SW 1271 (cell line): ENCODE data around the gene TBCD.
"Not testable (repeated sequence)": the region's sequence is repeated elsewhere in the genome, so short reads cannot be mapped to it uniquely, and the experiment has no call there.

Experiments
- DNase-seq, 2 experiments: peaks; one replicate each; lab custom pipeline; 2025; lab: John Stamatoyannopoulos, UW

Gene TBCD

DNA sequence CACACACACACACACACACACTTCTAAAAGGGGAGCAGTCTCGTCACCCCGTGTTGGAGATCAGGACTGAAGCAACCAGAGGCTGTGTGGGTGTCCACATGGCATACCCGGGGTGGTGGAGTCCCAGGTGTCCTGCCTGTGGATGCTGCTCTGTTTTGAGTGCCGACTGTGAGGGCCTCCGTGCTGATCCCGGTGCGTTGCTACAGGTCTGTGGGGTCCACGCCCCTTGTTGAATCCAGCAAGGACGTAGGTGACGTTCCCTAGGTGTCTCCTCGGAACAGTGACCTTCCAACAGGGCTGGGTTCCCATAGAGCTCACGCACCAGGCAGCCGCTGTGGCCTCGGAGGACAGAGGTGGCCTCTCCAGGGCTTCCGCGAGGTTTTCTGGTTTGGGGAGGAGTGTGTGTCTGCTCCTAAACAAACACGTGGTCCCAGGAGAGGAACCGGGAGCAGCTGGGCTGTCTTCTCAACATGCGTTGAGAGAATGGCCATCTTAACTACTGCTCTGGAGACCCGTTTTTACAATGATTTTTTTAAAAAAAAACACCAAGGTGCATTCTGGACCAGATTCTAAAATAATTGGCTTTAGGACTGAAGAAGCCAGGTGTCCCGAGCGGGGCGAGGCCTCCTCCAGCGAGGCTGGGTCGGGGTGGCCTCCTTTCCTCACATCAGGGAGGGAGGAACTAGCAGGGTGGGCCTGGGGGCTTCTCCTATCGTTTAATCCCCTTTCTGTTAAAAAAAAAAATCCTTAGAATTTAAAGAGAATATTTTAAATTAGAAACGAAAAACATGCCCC lies 188.6 kb downstream of the TBCD start:
- no peak for DNase-seq

DNA sequence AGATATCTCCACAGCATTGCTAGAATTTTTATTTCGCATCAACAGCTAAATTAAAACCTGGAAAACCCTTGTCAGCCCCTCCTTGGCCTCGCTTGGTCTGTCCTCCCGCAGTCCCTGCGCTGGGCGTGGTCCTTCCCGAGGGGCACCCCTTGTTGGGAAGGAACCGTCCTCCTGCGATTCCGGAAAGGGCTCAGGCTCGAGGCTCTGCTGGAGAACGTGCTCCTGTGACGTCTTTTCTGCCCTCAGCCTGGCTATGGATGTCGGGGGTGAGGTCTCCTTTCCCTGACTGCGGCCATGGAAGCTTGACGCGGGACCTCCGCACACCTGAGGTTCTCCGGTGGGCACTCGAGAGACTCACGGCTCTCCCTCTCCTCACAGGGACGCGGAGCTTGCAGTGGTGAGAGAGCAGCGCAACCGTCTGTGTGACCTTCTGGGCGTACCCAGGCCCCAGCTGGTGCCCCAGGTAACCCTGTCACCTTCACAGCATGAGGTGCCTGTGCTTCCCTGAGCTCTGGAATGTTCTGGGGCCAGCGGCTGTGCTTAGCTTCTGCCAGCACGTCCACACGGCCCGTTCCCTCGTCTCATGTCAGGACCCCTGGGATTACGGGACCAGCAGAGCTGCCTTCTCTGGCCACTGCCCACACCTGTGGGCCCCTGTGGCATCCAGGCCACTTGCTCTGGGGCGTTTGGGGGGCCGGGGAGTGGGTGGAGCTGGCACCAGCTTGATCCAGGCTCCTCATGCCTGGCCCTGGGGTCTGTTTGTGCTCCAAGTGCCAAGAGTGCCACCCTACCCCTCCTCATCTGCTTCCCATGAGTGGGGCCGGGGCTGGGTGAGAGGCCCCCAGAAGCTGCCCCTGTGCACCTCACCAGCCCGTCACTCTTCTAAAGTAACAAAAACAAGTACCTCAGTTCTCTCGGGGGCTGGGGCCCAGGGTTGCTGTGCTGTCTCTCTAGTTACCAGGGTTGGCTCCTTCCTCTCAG lies 189.4 kb downstream of the TBCD start:
- no peak for DNase-seq

DNA sequence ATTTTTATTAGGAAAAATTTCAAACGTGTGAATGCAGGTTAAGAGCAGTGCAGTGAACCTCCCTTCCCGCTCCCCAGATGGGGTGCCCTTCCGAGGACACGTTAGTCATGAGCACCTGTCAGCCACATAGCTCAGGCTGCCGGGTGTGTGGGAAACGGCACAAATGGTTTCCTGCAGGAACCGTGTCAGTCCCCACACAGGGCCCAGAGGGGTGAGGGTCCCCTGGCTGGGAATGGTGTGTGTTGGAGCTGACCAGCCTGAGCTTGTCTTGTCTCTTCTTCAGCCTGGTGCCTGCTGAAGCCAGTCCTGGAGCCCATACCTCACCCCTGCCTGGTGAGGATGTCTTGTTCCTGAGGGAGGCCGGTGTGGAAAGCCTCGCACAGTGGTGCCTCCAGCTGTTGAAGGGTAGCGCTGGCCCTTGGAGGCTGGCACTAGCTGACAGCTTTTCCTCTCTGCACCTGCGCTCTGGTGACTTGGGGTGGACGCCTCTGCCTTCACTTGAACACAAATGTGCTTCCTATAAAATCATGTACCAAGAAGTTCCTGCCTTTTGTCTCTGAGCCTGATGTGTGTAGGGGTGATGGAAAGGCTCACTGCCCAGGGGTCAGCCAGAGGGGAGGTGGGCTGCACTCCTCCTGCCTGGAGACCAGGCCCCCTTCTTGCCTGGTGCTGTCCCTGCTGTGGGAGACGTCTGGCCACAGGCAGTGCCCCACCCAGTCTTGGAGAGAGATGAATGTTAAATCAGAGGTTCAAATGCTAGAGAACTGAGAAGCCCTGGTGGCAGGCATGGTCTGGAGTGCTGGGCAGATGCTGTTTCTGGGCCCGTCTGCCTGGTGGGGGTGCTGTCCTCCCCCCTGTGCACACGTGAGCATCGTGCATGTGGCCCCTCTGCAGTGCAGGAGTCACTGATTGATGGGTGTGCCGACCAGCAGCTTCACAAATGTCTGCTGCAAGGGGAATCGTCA lies 190.6 kb downstream of the TBCD start:
- no peak for DNase-seq

DNA sequence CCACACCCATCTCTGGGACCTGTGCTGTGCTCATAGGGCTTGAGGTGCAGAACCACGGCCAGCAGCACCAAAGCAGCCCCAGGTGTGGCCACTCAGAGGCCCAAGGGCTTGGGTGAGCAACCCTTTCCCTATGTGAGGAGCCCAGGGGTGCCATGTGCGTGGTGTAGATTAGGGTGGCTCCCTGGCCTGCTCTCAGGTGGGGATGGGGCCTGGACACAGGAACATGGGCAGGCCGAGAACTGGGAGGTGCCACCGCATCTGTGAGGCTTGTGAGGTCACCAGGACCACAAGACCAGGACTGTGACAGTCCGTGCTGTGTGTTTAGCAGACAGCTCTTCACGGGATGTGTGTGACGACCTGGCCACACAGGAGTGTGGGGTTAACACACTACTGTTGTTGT lies 191.5 kb downstream of the TBCD start:
- no peak for DNase-seq

DNA sequence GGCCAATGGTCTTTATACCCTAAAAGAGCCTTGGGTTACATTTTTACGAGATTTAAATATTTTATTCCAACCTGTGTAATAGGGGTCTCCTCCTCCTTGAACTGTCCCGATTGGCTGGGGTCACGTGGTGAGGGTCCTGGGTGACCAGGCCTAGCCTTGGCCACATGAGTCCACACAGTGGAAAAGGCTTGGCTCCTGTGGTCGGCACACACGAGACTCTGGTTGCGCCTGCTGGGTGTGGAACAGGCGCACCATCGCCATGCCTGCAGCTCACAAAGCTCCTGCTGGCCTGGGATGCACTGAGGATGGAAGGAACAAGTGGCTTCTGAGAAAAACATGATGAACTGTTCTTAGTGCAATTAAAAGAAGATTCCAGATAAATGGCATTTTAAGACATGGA lies 191.9 kb downstream of the TBCD start:
- DNase-seq: no peak

DNA sequence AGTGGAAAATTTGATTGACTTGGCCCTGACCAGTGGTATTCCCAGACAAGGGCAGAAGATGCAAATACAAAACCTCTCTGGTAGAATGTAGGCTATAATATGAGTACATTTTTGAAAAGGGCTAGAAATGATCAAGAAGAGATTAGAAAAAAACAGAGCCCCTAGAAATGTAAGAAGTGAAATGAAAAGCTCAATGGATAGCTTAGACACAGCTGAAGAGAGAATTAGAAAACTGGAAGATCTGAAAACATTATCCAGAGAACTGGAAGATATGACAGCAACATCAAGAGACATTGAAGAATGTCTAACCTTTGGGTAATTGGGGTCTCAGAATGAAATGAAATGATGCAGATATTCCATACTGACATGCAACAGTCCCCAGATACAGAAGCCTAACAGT lies 193.1 kb downstream of the TBCD start:
- DNase-seq: no peak

DNA sequence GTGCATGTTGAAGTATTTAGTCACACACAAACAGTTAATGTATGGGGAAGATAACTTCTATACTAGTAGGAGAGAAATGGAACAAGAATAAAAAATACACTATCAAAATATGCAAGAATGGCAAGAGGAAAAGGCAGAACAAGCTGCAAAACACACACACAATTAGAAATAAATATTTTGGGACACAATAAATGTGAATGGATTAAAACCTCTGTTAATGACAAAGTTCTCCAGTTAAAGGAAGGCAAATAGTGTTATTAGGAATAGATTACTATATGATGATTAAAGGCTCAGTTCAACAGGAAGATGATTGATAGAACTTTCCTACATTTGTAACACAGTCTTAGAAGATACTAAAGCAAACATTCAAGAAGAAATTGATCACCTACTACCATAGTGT lies 194.2 kb downstream of the TBCD start:
- no peak for DNase-seq

DNA sequence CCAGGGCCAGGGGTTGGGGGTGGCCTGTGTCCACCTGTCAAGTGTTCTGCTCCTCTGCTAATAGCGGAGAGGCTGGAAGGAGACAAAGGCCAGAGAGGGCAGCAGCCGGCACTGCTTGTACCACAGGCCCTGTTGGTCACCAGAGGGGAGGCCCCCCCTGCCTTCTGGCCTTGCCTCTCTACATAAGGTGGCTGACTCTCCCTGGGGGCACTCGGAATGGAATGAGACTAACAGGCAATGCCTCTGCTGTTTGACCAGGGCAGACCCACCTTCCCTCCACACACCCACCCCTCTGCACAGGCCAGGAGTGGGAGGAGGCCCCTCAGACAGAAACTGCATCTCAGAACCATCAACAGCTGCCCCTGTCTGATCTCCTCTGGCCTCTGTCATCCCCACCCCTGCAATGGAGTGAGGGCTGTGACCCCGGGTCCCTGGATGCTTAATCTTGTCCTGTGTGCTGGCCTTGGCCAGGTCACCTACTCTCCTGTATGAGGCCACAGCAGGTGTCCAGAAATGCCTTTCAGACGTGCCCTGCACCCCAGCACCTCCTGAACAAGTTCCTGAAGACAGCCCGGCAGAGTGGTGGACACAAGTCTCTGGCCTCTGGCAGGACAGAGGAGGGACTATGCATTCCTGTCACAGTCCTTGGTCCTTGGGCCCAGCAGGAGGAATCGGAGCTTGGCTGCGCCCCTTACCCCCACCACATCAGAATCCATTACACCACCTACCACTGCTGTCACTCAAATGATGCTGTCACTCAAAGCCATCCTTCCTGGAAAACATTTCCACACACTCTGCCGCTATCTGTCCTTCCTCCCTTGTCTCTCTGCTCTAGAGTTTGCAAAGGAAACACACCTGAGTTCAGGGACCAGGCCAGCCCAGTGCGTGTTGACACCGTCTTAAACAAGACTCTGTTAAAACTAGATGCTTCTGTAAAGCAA lies 195.5 kb downstream of the TBCD start:
- no peak for DNase-seq

DNA sequence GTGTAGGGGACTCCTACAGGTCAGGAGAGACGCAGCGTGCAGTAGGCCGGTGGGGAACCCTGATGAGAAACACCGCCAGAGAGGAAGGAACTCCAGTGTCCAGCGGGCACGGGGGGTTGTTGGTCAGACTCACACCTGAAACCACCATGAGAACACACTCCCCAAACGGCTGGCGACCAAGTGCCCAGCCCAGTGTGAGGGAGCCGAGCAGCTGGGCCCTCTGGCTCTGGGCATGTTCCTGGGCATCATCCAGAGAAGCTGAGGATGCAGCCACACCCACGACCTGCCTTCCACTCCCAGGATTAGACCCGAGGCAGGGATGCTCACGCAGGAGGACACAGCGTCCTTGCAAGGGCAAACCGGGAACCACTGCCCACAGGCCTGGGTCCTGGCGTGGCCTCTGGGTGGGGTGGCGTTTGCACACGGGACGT lies 196.2 kb downstream of the TBCD start:
- no peak for DNase-seq

DNA sequence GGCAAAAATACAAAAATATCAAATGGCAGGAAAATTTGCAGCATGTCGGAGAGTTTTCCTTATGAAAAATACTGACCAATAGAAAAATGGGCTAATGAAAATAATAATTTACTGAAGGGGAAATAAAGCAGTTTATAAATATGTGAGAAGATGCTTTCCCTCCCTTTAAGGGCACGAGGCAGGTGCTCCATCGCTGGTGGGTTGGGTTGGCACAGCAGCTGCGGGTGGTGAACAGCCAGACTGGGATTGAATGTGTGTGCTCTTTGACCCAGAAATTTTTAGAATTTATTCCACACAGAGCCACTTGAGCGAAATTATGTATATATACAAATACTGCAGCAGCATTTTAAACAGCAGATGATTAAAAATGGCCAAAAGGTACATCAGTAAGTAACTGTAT lies 197.1 kb downstream of the TBCD start:
- DNase-seq: no peak

DNA sequence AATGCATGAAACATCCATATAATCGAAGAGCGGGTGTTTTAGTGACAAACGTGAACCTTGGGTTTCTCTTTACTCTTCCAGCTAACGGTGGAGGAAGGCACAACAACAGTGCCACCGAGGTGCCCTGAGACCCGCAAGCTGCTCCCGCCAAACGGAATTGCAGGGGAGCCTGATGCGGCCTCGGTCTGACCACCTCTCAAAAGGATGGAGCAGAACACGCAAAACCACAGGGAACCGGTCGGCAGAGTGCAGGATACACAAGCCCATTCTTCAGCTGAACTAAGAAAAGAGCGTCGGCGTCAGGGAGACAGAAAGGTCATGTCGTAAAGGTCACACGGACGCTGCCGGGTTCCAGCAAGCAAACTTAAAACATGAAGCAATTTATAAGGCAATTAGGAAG lies 197.5 kb downstream of the TBCD start:
- no peak for DNase-seq

DNA sequence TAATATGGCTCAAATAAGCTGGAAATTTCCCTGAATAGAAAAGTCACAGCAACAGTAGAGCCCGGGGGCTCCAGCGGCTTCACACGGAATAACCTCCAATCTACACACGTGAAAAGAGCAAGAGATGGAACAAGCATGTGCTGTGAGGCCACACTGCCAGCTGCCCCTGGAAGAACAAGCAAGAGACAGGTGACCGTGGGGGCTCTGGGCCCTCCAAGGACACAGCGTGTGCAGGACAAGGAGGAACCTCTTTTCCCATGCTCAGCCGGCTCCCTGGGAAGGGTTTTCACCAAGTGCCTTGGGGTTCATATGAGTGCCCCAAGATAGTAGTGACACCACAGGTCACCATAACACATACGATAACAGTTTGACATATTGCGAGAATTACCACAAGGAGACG lies 198.1 kb downstream of the TBCD start:
- no peak for DNase-seq

DNA sequence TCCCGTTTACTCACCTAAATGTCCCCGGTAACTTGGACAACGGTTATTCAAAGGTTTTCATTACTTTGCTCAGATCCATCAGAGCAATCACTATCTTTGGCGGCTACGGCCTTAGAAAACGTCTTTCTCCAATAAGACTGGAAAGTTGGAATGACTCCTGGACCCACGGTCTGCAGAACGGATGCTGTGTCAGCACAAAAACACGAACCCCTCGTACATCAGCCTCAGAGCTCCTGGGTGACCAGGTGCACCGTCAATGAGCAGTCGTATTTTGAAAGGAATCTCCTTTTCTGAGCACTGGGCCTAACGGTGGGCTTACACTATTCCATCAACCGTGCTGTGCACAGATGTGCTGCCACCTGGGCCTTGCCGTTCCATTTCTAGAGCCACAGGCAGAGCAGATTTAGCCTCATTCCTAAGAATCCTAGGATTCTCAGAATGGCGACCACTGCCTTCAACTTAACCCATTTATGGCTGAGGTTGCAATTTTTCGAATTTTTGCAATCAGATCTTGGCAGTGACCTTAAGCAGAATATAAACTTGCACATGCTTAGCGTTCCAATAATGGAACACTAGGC lies 198.7 kb downstream of the TBCD start:
- no peak for DNase-seq

DNA sequence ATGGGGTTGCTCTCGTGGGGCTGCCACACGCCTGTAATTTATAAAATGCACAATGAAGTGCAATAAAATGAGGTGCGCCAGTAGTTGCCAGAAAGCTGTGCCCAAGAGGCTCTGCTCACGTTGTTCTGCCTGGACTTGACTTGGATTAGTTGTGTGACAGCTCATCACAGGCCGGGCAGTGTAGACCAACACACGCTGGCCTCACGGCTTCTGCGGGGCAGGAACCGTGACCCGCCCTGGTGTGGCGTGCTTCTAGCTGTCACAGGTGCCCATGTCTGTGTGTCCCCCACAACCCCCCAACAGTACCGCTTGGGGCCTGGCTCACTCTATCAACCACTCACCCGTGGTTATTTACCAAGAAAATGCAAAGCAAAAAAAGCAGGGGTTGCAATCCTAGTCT lies 200.2 kb downstream of the TBCD start:
- no peak for DNase-seq

DNA sequence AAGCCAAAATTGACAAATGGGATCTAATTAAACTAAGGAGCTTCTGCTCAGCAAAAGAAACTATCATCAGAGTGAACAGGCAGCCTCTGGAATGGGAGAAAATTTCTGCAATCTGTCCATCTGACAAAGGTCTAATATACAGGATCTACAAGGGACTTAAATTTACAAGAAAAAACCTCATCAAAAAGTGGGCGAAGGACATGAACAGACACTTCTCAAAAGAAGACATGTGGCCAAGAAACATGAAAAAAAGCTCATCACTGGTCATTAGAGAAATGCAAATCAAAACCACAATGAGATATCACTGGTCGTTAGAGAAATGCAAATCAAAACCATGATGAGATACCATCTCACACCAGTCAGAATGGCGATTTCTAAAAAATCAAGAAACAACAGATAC lies 203.2 kb downstream of the TBCD start:
- DNase-seq: not testable (repeated sequence)

DNA sequence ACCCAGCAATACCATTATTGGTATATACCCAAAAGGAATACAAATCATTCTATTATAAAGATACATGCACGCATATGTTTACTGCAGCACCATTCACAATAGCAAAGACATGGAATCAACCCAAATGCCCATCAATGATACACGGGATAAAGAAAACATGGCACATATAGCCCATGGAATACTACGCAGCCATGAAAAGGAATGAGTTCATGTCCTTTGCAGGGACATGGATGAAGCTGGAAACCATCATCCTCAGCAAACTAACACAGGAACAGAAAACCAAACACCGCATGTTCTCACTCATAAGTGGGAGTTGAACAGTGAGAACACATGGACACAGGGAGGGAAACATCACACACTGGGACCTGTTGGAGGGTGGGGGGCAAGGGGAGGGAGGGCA lies 203.8 kb downstream of the TBCD start:
- DNase-seq: not testable (repeated sequence)

DNA sequence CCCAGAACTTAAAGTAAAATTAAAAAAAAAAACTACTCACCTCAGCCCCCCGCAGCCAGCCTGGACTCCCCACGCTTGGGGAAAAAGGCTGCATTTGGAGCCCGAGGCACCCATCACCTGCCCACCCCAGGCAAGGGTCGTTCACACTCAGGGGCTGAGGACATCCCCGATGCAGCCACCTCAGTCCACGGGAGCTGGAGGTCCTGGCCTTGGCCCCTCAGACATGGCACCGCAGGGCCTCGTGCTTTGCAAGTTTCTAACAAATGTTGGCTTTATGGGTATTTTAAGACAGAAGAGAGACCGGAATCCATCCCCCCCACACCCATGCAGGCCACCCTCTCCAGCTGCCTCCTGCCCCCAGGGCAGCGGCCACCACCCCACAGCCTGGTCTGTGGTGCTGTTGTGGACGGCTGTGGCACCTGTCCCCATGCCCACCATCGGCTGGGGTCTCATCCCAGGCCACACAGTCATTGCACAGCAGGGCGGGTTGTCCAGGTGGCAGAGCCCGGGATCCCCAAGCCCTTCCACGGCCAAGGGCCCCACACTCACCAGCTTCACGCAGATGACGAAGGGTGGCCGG lies 204.4 kb downstream of the TBCD start:
- no peak for DNase-seq

DNA sequence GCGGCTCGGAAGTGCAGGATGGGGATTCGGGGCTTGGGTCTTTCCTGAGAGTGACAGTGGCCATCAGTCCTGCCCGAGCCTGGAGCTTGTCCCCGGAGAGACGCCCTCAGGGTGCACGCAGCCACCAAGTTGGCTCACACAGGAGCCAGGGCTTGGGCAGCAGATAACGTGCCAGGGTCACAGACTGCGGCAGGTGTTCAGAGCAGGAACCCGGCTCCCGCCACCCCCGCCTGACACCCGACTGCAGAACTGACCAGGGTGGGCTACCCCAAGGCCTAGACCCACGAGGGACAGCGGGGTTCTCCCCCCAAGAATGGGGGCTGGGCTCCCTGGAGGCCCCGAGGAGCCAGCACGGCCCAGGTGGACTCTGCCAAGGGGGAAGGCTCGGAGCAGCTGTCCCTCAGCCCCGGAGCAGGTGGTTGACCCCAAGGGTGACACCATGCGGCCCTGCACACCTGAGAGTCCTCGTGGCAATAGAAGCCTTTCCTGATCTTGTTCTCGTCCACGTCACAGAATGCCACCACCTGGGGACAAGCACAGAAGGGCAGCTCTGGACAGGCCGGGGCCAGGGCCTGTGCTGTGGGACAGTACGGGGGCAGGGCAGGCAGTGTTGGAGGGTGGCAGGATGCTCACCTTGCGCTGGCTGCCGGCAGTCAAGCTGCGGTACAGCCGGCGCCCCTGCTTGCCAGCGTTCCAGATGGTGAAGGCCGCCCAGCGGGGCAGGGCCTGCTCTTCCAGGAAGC lies 205.0 kb downstream of the TBCD start:
- no peak for DNase-seq

DNA sequence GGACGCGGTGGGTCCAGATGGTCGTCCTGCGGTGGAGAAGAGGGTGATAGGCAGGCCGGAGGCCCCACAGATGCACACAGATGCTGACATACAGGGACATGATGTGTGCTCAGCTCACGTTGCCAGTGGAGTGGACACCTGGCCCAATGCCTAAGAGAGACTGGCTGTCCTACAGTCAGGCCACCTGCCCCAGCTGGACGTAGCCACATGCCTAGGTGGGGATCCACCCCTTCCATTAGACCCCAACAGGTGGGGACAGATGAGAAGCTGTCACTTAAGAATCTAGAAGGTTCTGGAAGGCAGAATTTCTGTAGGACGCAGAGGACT lies 205.6 kb downstream of the TBCD start:
- DNase-seq: no peak
